Measurements from ENCODE around the gene MDH1.

DNA sequence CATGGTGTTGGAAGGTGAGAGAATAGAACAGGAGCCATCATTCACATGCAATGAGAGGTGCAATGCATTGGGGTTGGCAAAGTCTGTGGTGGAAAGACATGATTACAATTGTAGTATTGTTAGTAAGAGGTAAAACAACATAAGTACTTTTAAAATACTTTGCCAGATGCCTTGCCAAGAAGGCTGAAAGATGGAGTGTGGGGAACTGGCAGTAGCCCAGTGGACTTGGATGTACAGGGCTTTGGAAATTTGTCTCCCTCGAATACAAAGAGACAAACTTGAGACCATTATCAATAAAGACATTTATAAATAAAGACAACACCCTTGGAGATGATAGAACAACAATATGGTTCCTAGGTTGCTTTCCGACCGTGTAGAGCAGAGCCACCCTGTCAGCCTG, 62.0 kb downstream of the MDH1 start:
- TF ChIP-seq, protein P1, sequence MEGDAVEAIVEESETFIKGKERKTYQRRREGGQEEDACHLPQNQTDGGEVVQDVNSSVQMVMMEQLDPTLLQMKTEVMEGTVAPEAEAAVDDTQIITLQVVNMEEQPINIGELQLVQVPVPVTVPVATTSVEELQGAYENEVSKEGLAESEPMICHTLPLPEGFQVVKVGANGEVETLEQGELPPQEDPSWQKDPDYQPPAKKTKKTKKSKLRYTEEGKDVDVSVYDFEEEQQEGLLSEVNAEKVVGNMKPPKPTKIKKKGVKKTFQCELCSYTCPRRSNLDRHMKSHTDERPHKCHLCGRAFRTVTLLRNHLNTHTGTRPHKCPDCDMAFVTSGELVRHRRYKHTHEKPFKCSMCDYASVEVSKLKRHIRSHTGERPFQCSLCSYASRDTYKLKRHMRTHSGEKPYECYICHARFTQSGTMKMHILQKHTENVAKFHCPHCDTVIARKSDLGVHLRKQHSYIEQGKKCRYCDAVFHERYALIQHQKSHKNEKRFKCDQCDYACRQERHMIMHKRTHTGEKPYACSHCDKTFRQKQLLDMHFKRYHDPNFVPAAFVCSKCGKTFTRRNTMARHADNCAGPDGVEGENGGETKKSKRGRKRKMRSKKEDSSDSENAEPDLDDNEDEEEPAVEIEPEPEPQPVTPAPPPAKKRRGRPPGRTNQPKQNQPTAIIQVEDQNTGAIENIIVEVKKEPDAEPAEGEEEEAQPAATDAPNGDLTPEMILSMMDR (IDR thresholded peaks at IDR 0.05; ENCODE audit: poor library complexity, severe bottlenecking) = no peak
- TF ChIP-seq POLR2AphosphoS5 (IDR thresholded peaks at IDR 0.05) (no peak), RAD21 (conservative IDR thresholded peaks at IDR 0.05) (no peak), EP300 (conservative IDR thresholded peaks at IDR 0.05; ENCODE audit: poor library complexity, severe bottlenecking) (no peak), EZH2 (IDR thresholded peaks at IDR 0.05; ENCODE audit: borderline replicate concordance, insufficient read depth, low read length, poor library complexity, severe bottlenecking) (no peak)
- TF ChIP-seq, protein P2, sequence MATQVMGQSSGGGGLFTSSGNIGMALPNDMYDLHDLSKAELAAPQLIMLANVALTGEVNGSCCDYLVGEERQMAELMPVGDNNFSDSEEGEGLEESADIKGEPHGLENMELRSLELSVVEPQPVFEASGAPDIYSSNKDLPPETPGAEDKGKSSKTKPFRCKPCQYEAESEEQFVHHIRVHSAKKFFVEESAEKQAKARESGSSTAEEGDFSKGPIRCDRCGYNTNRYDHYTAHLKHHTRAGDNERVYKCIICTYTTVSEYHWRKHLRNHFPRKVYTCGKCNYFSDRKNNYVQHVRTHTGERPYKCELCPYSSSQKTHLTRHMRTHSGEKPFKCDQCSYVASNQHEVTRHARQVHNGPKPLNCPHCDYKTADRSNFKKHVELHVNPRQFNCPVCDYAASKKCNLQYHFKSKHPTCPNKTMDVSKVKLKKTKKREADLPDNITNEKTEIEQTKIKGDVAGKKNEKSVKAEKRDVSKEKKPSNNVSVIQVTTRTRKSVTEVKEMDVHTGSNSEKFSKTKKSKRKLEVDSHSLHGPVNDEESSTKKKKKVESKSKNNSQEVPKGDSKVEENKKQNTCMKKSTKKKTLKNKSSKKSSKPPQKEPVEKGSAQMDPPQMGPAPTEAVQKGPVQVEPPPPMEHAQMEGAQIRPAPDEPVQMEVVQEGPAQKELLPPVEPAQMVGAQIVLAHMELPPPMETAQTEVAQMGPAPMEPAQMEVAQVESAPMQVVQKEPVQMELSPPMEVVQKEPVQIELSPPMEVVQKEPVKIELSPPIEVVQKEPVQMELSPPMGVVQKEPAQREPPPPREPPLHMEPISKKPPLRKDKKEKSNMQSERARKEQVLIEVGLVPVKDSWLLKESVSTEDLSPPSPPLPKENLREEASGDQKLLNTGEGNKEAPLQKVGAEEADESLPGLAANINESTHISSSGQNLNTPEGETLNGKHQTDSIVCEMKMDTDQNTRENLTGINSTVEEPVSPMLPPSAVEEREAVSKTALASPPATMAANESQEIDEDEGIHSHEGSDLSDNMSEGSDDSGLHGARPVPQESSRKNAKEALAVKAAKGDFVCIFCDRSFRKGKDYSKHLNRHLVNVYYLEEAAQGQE (IDR thresholded peaks at IDR 0.05; ENCODE audit: borderline replicate concordance) = no peak
